Measurements from ENCODE around the gene DDAH2. TPM values are rescaled to one million over a fixed set of nuclear protein-coding genes. Genes with fewer than 3 reads are reported as not detected.
A peak's percentile ranks its signal among the peaks of the same experiment; 100 is the strongest.

Gene DDAH2
- polyA plus RNA-seq, 3 donors, result 152 to 237 (median 188) TPM

DNA sequence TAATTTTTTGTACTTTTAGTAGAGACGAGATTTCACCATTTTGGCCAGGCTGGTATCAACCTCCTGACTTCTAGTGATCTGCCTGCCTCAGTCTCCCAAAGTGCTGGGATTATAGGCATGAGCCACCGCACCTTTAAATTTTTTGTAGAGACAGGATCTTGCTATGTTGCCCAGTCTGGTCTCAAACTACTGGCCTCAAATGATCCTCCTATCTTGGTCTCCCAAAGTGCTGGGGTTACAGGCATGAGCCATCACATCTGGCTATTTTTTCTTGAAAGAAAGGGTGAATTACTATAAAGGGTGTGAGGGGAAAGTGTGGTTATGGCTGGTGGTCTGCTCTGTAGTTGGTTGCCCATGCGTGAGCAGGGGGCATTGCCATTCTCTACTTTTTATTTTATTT lies 20.9 kb downstream of the DDAH2 start:
- no peak for DNase-seq (ENCODE audit: extremely low read depth in 1 of 11, low read depth in 9 of 11, low spot score in 4 of 11)

DNA sequence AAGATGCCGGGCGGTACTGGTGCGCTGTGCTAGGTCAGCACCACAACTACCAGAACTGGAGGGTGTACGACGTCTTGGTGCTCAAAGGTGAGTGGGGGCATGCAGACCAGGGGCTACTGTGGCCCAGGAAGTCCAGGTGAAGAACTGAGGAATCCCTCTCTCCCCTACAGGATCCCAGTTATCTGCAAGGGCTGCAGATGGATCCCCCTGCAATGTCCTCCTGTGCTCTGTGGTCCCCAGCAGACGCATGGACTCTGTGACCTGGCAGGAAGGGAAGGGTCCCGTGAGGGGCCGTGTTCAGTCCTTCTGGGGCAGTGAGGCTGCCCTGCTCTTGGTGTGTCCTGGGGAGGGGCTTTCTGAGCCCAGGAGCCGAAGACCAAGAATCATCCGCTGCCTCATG lies 21.4 kb downstream of the DDAH2 start:
- no peak for DNase-seq (ENCODE audit: extremely low read depth in 1 of 11, low read depth in 9 of 11, low spot score in 4 of 11)

DNA sequence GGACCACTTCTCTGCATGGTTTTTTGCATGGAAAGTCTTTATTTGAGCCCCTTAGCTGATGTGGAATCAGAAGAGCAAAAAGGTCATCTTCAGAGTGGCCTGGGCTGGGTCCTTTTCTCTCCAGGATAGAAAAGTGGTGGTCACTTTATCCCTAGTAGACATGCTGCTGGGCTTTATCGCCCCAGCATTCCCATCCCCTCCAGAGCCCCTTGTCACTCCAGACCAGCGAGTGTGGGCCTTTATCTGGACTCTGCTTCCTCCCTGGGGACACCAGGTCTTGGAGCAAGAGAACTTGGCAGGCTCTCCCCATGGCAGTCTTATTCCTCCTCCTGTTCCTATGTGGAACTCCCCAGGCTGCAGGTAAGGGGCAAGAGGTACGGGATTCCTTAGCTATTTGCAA lies 22.5 kb downstream of the DDAH2 start, which contains the start of gene LY6G6F:
Gene LY6G6F (plus strand): TSS at position 268 of the 400 bp plus-strand sequence. CDS start 41 bp downstream, at position 309.
- no peak for DNase-seq (ENCODE audit: extremely low read depth in 1 of 11, low read depth in 9 of 11, low spot score in 4 of 11)

DNA sequence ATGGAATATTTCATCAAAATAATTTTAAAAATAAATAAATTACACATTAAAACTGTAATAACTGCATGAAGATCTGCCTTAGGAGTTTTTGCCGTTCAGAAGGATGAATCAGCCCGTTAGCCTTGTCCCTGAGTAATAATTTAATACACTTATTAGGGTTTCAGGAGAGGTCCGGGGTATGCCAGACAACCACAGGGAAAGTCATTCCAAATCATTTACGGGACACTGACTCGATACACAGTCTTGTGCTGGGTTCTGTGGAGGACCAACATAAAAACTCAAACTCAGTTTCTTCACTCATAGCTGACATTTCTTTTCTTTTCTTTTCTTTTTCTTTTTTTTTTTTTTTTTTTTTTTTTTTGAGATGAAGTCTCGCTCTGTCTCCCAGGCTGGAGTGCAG lies 23.2 kb downstream of the DDAH2 start:
- no peak for DNase-seq (ENCODE audit: extremely low read depth in 1 of 11, low read depth in 9 of 11, low spot score in 4 of 11)

DNA sequence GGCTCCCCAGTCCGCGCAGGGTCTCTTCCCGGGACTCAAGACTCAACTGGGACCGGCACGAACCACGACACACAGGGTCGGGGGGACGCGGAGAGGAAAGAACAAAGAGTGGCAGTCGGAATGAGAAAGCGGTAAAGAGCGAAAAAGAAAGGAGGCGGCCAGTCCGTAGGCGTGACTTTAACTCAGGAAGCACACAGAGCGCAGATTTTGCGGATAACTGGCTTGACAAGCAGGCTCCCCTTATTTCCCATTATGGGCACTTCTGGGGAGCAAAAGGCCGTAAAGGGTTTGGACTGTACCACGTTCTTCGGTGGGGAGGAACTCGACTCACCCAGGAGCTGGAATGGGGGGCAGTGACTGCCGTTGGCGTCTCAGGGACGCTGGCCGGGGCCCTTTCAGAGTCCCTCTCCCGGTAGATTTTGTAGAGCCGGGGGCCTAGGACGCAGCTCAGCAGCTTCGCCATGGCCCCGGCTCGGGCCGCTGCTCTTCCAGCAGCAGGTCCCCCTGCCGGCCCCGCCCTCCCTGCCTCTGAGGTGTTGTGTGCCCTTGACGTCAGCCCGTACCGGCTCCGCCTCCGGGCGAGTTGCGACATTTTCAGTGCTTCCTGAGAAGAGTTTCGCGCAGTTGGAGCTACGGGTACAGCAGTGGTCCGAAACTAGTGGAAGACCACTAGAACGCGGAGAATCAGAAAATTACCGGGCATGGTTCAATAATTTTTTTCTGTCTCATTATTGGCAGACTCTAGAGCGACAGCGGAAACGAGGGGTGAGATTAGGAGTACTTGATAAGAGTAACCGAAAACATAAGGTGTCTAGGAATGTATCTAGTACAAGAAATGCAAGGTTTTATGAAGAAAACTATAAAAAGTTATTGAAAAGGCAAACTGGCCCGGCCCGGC lies 26.0 kb downstream of the DDAH2 start, which contains the start of gene ABHD16A:
Gene ABHD16A (minus strand): TSS at position 506 of the 898 bp plus-strand sequence. CDS start 43 bp downstream, at position 463.
- peak; percentile 97 to 99 (median 98) for DNase-seq (ENCODE audit: extremely low read depth in 1 of 11, low read depth in 9 of 11, low spot score in 4 of 11)

DNA sequence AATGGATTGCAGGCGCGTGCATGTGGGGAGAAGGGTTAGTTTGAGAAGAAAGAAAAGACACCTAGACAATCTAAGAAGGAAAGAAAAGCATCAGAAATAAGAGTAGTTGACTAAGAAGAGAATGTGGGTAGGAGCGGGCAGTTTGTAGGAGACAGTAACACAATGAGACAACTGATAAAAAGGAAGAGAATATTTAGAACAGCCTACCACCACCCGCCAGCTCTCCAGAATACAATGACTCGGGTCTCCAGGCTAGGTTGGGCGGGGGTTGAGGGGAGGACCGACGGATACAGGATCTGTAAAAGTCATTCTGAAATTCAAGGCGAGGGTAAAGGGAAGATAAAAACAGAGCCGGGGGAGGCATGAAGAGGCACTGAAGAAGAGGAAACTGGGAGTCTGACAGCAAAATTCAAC lies 26.7 kb downstream of the DDAH2 start:
- no peak for DNase-seq (ENCODE audit: extremely low read depth in 1 of 11, low read depth in 9 of 11, low spot score in 4 of 11)

DNA sequence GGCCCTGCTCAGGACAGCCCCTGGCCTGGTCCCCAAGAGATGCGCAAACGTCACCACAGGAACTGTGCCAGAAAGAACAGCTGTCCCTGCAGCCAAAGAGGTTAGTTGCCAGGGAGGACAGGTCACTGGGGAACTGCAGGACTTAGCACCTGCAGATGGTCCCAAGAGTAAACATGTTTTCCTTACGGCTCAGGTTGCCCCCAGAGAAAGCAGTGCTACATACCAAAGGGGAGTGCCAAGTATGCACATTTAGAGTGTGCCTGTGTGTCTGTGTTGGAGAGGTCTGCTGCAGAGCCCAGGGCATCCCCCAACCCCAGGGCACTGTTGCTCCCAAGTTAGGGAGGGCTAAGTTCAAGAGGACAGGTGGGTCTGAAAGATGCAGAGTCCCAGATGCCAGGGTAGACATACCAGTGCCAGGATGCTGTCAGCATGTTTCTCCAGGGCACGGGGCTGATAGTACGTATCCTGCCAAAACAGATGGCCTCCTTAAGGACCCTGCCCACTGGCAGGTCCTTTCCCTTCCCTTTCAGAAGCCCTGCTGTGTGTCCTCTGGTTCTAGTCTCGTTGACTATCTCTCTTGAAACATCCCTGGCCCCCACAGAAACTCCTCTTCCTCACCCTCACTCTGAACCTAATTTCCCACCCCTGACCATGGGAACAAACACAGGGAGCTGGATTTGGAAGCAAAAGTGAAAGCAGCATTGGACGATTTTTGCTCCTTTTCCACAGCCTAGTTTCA lies 27.3 kb downstream of the DDAH2 start:
- no peak for DNase-seq (ENCODE audit: extremely low read depth in 1 of 11, low read depth in 9 of 11, low spot score in 4 of 11)

DNA sequence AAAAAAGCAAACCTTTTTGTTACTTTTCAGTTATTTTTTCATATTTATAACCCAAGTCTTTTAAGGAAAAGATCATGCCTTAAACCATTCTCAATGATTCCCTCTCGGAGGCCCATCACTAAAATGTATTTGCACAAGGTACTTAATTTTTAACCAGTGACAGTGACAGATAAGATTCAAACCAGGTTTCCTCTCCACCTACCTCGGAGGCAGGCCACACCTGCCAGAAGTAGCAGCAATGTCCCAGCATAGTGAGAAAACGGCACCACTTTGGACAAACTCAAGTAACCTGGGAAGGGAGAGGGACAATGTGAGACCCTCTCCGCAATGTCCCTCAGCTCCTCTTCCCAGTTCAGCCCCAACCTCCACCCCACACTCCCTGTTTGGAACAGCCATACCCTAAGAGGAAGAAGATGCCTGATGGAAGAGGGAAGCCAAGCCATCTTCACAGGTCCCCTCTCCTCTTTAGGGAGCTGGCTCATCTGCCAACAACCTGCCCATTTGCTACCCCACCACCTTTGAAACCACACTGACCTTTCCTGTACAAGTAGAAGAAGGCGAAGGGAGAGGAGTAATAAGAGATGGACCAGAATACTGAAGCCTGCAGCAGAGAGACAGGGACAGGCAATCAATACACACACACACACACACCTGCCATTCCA lies 28.2 kb downstream of the DDAH2 start:
- no peak for DNase-seq (ENCODE audit: extremely low read depth in 1 of 11, low read depth in 9 of 11, low spot score in 4 of 11)

DNA sequence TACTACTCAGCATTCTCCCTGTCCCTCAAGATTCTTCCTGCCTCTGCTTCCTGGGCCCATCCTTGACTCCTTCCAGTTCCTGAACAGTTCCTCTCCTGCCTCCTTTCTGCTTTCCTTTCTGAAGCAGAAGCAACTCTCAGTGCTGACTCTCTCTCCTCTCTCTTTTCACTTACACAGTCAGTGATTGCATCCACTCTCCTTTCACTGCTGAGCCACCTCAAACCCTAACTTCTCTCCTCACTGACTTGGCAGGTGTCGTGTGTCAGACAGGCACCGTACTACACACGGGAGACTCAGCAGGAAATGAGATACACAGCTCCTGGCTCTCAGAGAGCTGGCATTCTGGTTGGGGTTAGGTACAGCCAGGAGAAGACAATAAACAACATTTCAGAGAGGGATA lies 31.5 kb downstream of the DDAH2 start:
- no peak for DNase-seq (ENCODE audit: extremely low read depth in 1 of 11, low read depth in 9 of 11, low spot score in 4 of 11)

DNA sequence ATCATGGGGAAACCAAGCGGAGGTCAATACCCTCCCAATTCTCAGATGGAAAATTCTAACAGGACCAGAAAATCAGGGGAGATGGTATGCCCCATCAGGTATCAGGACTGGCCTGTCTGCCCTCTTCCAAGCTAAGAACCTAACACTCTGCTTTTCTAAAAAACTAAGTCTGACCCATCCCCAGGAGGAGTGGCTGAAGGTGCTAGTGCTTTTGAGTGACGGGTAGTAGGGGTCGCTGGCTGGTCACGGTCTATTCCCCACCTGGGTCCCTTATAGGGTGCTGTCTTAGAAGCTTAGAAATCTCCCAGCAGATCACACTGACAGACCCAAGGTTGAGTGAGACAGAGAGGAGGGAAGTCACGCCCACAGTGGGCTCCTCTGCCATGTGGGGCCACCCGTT lies 35.6 kb downstream of the DDAH2 start:
- no peak for DNase-seq (ENCODE audit: extremely low read depth in 1 of 11, low read depth in 9 of 11, low spot score in 4 of 11)

DNA sequence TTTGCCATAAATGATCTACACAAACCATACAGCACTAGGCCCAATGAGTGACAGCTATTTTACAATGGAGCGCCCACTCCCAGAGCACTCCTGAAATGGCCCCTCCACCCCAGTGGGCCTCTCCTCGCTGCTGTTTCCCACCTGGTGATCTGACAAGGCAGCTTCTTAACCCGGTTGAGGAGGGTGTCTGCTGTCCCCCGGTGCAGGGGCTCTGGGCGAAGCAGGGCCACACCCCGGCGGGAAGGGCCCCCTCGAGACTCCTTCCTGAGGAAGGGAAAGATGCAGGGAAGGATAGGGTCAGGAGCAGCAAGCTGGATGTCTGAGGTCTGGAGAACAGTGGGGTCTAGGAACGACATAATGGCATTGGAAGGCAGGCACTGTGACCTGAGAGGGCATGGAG lies 36.2 kb downstream of the DDAH2 start:
- no peak for DNase-seq (ENCODE audit: extremely low read depth in 1 of 11, low read depth in 9 of 11, low spot score in 4 of 11)

DNA sequence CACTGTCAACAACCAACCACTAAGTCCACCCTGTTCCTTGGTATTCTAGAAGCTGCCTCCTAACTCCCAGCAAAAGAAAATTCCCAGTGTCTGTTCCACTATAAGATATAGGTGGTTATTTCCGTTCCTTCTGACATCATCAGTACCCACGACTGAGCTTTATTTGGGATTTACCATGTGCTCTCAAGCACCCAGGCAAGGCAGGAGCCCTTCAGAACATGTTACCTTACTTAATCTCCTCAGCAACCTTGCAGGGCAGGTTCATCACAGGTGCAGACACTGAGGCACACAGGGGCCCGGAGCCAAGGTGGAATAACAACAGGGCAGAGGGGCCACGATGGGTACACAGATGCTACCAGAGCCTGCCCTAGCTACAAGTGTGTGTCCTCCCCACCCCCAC lies 36.7 kb downstream of the DDAH2 start:
- no peak for DNase-seq (ENCODE audit: extremely low read depth in 1 of 11, low read depth in 9 of 11, low spot score in 4 of 11)

DNA sequence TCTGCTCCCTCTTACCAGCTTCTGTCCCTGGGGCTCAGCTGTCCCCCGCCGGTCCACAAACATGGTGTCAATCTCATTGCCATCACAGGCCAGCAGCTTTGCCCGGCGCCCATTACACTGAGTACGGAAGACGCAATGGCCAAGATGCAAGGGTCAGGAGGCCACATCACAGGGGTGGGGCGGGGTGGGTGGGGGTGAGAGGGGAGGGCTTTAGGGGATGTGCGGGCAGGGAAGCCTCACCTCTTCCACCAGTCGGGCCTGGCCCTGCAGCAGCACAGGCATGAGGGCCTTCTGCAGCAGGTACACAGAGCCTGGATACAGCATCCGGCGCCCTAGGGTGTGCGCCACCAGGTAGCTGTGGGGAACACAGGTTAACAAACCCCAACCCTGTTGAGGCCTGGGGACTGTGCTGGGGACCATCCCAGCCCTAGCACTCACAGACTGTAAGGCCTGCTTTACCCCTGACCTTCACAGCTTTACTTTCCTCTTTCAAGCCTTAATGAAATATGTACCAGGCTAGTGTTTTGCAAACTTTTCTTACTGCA lies 37.5 kb downstream of the DDAH2 start:
- DNase-seq (ENCODE audit: extremely low read depth in 1 of 11, low read depth in 9 of 11, low spot score in 4 of 11), result no peak

DNA sequence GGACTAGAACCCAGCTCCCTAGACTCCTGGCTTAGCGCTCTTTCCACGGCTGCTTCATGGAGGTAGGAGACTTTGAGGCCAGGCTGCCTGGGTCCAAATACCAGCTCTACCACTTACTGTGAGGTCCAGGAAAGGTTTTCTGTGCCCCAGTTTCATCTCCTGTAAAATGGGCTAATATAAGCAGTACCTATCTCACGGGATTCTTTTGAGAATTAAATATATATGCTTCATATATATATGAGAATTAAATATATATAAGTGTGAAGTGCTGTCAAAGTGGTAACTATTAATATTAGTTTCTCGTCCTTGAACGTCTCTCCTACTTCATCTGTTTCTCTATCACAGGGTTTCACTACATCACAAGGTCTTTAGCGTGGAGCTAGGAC lies 38.0 kb downstream of the DDAH2 start:
- no peak for DNase-seq (ENCODE audit: extremely low read depth in 1 of 11, low read depth in 9 of 11, low spot score in 4 of 11)

DNA sequence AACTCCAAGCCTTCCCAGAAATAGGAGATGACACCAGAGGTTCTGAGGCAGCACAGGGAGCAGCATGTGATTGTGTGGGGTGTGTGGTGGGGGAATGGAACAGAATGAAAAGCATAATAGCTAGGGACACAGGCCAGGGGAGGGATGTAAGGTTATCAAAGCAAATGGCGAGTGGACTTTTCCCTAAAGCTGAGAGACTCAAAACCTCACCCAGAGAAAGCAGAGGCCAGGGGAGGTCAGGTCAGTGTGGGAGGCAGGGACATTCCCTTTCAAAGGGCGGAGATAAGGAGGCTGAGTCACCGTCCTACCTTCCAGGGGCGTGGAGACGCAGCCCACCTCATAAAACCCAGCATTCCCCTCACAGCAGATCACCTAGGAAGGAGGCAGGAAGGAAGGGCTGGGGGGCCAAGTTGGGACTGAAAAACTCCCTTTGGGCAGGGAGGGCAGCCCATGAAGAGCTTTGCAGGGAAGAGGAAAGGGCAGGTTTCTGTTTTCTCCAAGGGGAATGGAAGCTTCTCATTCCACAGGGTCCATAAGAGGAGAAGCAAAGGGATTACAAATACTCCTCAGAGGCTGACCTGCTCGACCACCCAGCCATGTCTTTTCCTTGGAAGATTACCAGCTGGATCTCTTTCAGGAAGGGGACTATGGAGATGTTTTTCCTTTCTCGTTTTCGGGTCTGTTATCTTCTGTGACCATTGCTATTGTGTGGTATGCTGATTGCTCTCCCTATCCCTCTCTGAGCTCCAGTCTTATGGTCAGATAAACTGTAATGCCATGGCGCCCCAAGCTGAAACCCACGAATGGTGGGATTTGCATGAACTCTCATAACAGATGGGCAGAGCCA lies 38.6 kb downstream of the DDAH2 start:
- DNase-seq (ENCODE audit: extremely low read depth in 1 of 11, low read depth in 9 of 11, low spot score in 4 of 11), result no peak

DNA sequence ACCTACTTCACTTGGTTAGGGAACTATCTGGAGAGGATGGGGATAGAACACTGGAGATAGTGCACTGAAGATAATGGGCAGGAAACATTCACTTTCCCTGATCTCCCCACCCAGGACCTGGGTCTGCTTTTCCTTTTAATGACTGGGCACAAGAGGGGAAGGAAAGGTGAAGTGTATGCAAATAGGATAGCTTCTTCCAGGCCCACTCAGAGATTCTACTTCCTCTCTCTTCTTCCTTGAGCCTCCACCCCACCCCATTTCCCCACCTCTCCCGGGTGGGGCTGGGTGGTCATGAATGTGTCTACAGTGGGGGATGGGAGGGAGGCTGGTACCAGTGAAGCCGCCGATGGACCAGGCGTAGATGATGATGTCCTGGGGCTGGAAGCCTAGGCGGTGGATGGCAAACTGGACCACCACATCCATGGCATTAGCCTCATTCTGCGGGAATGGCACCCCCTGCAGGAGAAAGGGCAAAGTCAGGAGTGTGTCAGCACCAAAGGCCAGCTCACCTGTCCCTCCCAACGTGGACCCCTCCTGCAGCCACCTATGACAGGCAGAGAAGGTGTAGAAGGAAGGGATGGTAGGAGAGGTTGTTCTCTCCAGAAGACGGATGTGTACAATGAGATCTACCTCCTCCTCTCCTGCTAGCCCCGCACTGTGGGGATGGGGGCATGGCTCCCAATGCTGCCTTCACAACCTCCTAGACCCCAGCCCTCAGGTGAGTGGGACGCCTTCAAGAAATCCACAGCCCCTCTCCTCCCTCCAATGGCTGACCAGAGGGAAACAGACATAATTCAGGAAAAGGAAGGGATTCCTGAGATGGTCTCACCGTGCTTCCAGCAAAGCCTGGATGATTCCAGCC lies 39.6 kb downstream of the DDAH2 start:
- DNase-seq (ENCODE audit: extremely low read depth in 1 of 11, low read depth in 9 of 11, low spot score in 4 of 11), result no peak

DNA sequence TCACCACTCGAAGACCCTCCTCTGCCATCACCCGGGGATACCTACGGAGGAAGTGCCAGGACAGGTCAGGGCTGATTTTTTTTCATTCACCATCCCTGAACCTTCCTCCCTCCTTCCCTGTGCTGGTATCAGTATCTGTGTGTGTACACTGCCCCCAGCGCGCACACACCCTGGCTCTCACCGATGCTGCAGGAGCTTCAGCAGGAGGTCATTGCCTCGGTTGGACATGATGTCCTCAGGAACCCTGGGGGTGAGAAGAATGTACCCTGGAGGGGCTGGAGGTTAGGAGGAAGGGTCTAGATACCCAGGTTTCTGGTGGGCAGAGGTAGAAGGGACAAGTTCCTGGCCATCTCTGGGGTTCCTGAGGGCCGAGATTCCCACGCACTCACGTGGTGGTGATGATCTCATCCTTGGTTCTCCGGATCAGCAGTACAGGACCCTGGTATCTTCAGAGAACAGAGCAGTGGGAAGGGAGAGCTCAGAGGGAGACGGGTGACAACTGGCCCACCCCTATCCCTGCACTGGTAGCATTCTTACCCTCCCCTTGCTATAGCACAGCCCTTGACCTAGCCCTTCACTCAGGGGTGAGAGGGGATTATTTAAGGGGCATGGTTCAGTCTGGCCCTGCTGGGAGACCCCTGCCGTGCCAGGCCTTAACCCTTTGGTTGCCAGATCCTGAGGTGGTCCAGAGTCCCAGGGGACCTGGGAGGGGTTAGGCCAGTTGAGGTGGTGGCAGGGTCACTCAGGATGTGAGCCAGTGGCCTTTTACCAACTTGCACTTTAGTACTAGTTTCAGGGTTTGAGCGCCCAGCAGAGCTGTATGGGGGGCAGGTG lies 41.0 kb downstream of the DDAH2 start:
- DNase-seq (ENCODE audit: extremely low read depth in 1 of 11, low read depth in 9 of 11, low spot score in 4 of 11), result no peak
